Measurements from ENCODE around the gene DCAF7. TPM values are rescaled to one million over a fixed set of nuclear protein-coding genes. Genes with fewer than 3 reads are reported as not detected.

Gene DCAF7
- total and polyA plus RNA-seq, 11 donors = 9.9 to 61.8 (median 41.2) TPM

DNA sequence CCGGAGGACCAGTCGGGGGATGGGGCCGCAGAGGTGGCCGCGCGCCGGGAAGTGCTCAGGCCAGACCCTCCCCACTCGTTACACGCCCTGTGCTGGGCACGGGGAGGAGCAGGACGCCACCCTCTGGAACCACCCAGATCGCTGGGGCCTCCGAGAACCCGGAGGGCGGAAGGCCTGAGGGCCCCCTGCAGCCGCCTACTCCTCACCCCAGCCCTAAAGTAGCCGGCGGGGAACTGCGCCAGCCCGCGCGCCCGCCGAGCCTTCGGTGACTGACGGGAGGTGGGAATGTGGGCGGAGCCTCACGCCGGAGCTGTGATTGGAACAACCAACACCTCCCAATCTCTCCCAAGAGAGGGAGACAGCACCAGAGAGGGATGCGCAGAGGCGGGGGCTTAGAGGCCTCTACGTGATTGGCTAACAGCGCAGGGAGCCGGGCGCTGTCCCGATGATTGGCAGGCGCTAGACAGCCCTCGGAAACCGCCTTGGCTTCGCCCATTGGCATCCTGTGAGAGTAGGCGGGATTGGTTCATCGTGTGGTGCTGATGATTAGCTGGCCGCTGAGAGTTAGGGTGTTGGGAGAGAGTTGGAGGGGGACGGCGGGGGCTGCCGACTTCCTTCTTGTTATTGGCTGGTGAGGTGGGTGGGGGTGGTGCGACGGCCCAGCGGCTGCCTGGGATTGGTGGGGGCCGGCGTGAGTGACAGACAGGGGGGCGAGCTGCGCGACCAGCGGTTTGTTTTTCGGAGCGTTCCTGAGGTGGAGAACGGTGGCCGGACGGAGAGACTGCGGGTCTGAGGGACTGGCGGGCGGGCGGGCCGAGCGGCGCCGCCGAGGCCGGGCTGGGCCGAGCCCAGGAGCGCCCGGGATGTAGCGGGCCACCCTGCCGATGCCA is 71.7 kb downstream of the DCAF7 start, which contains the start of gene MAP3K3:
Gene MAP3K3 (plus strand): TSS at position 734 of the 890 bp plus-strand sequence. CDS start 343 bp downstream, outside the sequence.
- Histone ChIP-seq H3K27ac (peak within 1 kb of the TSS; percentile 69 to 93 (median 88)), H3K4me3 (peak within 1 kb of the TSS; percentile 67 to 96 (median 78)), H3K9me3 (no peaks in the 10 kb centered on the region), H3K27me3 (no peaks in the 10 kb centered on the region), H3K36me3 (no peaks in the 10 kb centered on the region), H3K4me1 (peaks cover 2 to 44% (median 37%) of the 10 kb centered on the region in 12 donors)
- peak; percentile 98 to 100 (median 99) for DNase-seq
- intact Hi-C loops (cut with DNase I) = loop anchor here in 5 of 10 donors (2.0 to 10.0 kb wide), 4 partner anchors 53 to 80 kb away; partner anchors contain the start of gene LIMD2 (in 1 of the 5)
- WGBS, 4 donors = 0% methylated on average over 46 to 75 of the region's 75 CpGs
- TF ChIP-seq, protein P1, sequence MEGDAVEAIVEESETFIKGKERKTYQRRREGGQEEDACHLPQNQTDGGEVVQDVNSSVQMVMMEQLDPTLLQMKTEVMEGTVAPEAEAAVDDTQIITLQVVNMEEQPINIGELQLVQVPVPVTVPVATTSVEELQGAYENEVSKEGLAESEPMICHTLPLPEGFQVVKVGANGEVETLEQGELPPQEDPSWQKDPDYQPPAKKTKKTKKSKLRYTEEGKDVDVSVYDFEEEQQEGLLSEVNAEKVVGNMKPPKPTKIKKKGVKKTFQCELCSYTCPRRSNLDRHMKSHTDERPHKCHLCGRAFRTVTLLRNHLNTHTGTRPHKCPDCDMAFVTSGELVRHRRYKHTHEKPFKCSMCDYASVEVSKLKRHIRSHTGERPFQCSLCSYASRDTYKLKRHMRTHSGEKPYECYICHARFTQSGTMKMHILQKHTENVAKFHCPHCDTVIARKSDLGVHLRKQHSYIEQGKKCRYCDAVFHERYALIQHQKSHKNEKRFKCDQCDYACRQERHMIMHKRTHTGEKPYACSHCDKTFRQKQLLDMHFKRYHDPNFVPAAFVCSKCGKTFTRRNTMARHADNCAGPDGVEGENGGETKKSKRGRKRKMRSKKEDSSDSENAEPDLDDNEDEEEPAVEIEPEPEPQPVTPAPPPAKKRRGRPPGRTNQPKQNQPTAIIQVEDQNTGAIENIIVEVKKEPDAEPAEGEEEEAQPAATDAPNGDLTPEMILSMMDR (IDR thresholded peaks at IDR 0.05) = peak in 4 of 12 donors; percentile 29 to 55 (median 48)
- peak in 1 of 2 donors; percentile 87 for TF ChIP-seq POLR2A (IDR thresholded peaks at IDR 0.05)
- peak; percentile 95 to 98 (median 97) for ATAC-seq

GRCh38 chr17:63622574-63623390 is 72.5 kb downstream of the DCAF7 start:
- H3K27me3 ChIP-seq = no peaks in the 10 kb centered on the region
- H3K27ac ChIP-seq = peak overlapping the region; percentile 69 to 93 (median 88)
- intact Hi-C loops (cut with DNase I) = loop anchor here in 5 of 10 donors (2.0 to 10.0 kb wide), 4 partner anchors 52 to 80 kb away; partner anchors contain the start of gene LIMD2 (in 1 of the 5)
- no peaks in the 10 kb centered on the region for H3K9me3 ChIP-seq
- peak in 3 of 4 donors; percentile 13 to 26 (median 15) for ATAC-seq
- peak; percentile 75 to 87 (median 83) for DNase-seq
- 0 to 1% (median 0%) methylated on average over 32 to 100 of the region's 100 CpGs for WGBS, 4 donors
- H3K4me3 ChIP-seq = peak overlapping the region; percentile 67 to 96 (median 78)
- H3K4me1 ChIP-seq = peaks cover 2 to 52% (median 45%) of the 10 kb centered on the region in 12 donors
- no peaks in the 10 kb centered on the region for H3K36me3 ChIP-seq
- TF ChIP-seq POLR2A (IDR thresholded peaks at IDR 0.05) = no peak
- TF ChIP-seq, protein P1 (IDR thresholded peaks at IDR 0.05) = no peak

DNA sequence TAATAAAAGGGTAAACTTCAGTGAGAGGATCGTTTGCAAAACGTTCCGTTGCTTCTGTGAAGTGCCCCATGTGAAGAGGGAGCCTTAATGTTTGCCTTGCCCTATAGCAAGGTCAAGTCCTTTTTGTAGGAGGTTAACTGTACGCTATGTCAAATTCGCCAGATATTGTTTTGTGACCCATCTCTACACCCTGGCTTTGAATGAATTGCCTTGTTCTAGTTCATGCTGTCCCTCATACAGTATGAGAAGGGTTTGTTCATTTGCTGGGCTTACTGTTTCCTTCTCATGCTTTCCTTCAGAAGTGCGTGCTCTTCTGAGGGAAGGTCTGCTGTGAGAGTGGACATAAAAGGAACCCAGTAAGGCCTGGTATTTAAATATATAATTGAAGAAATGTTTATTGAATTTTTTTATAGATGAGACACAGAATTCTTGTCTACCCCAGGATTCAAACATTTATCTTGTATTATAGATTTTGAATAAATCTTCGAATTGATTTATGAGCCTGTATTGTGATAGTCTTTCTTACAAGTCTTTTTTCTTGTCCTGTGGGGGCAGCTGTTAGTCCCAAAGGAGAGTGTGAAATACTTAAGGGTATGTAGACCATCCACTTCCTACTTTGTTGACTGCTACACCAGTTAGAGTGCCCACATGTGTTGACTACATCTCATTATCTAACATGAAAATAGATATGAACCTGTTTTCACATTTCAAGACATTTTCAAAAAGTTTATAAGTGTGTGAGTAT is 73.7 kb downstream of the DCAF7 start:
- no peaks in the 10 kb centered on the region for H3K27me3 ChIP-seq
- no peak for DNase-seq
- 24 to 26% (median 26%) methylated on average over 7 of the region's 7 CpGs for WGBS, 4 donors
- peaks cover 0 to 10% (median 0%) of the 10 kb centered on the region in 9 donors for H3K36me3 ChIP-seq
- no peak for ATAC-seq
- intact Hi-C loops (cut with DNase I) = loop anchor here in 5 of 10 donors (2.0 to 10.0 kb wide), 4 partner anchors 51 to 78 kb away; partner anchors contain the start of gene LIMD2 (in 1 of the 5)
- H3K9me3 ChIP-seq = no peaks in the 10 kb centered on the region
- peak overlapping the region in 11 of 12 donors; percentile 82 to 93 (median 88) for H3K27ac ChIP-seq
- peaks cover 6 to 62% (median 49%) of the 10 kb centered on the region in 12 donors for H3K4me1 ChIP-seq
- H3K4me3 ChIP-seq = peak overlapping the region; percentile 67 to 96 (median 78)
- TF ChIP-seq POLR2A (IDR thresholded peaks at IDR 0.05) = no peak
- TF ChIP-seq, protein P1 (IDR thresholded peaks at IDR 0.05) = no peak

Data from heart left ventricle (tissue), 16 donors.